Thyroid gland (tissue), 4 donors: Measurements from ENCODE around the gene APOC1.

Experiments
- POLR2A ChIP-seq, 2 donors: fragments of 450-650 bp; IDR thresholded peaks; one replicate each; pipeline ENCODE4 v1.6.1; 2017; ENCODE audit warnings: antibody characterized with exemption in 2 of 2, mild to moderate bottlenecking in 2 of 2, moderate library complexity in 1 of 2
- TF ChIP-seq, protein P1 (sequence below), 6 experiments: fragments of 200-600 bp in 3 of 6; fragments of 450-650 bp in 3 of 6; sonication (generic) in 3 of 6; IDR thresholded peaks; one replicate each; pipeline ENCODE4 v1.5.1; 2016 to 2019; ENCODE audit warnings: antibody characterized with exemption in 6 of 6, mild to moderate bottlenecking in 2 of 6, inconsistent platforms in 1 of 6, moderate library complexity in 1 of 6

DNA sequence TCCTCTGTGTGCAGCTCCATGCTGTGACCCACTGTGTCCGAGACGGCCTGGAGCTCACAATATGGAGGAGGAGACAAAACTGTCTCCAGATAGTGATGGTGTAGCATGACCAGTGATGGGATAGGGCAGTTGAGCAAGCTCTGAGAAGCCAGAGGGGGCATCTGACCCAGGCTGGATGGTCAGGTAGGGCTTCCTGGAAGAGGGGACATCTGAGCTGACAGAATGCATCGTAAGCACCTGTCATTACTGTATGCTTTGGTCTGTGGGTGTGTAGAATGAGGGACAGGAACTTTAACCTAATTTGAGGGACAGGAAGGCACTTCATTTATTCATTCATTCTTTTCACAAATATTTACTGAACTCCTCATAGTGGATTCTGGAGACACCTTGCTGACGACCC lies 29.8 kb upstream of the APOC1 start:
- no peak for TF ChIP-seq POLR2A (IDR thresholded peaks at IDR 0.05)
- TF ChIP-seq, protein P1, sequence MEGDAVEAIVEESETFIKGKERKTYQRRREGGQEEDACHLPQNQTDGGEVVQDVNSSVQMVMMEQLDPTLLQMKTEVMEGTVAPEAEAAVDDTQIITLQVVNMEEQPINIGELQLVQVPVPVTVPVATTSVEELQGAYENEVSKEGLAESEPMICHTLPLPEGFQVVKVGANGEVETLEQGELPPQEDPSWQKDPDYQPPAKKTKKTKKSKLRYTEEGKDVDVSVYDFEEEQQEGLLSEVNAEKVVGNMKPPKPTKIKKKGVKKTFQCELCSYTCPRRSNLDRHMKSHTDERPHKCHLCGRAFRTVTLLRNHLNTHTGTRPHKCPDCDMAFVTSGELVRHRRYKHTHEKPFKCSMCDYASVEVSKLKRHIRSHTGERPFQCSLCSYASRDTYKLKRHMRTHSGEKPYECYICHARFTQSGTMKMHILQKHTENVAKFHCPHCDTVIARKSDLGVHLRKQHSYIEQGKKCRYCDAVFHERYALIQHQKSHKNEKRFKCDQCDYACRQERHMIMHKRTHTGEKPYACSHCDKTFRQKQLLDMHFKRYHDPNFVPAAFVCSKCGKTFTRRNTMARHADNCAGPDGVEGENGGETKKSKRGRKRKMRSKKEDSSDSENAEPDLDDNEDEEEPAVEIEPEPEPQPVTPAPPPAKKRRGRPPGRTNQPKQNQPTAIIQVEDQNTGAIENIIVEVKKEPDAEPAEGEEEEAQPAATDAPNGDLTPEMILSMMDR (IDR thresholded peaks at IDR 0.05) = no peak
